ENCODE data around the gene STX8. TPM values are rescaled to one million over a fixed set of nuclear protein-coding genes. Genes with fewer than 3 reads are reported as not detected.

The STX8 gene
- total and polyA plus RNA-seq, 8 donors, result 51.9 to 63.4 (median 56.5) TPM

GRCh38 chr17:9538626-9539025 is 37.0 kb downstream of the STX8 start:
- ATAC-seq (no peak), DNase-seq (no peak)
- Histone ChIP-seq H3K27ac (no peak overlapping the region), H3K27me3 (no peaks in the 10 kb centered on the region), H3K4me3 (no peak overlapping the region), H3K9me3 (no peaks in the 10 kb centered on the region), H3K36me3 (peaks cover 0 to 10% of the 10 kb centered on the region in 2 donors), H3K4me1 (no peaks in the 10 kb centered on the region)
- intact Hi-C loops (cut with DNase I), result no loop called here
- TF ChIP-seq CTCF (IDR thresholded peaks at IDR 0.05), result no peak

- DNase-seq, result no peak
These were observed 38.3 kb downstream of the STX8 start for GRCh38 chr17:9537177-9537776.

GRCh38 chr17:9536061-9536460 is 39.6 kb downstream of the STX8 start:
- Histone ChIP-seq H3K4me3 (no peak overlapping the region), H3K36me3 (peaks cover 0 to 10% of the 10 kb centered on the region in 2 donors), H3K27me3 (no peaks in the 10 kb centered on the region), H3K27ac (no peak overlapping the region), H3K4me1 (no peaks in the 10 kb centered on the region), H3K9me3 (no peaks in the 10 kb centered on the region)
- ATAC-seq (no peak), DNase-seq (no peak)
- intact Hi-C loops (cut with DNase I), result no loop called here
- no peak for TF ChIP-seq CTCF (IDR thresholded peaks at IDR 0.05)

More at GRCh38 chr17:9537177-9537776, 38.3 kb downstream of the STX8 start:
- H3K4me3 ChIP-seq, result no peak overlapping the region
- no peaks in the 10 kb centered on the region for H3K27me3 ChIP-seq
- TF ChIP-seq CTCF (IDR thresholded peaks at IDR 0.05), result no peak
- H3K4me1 ChIP-seq, result no peaks in the 10 kb centered on the region
- no peak for ATAC-seq
- intact Hi-C loops (cut with DNase I), result no loop called here
- no peak overlapping the region for H3K27ac ChIP-seq
- no peaks in the 10 kb centered on the region for H3K9me3 ChIP-seq
- H3K36me3 ChIP-seq, result peaks cover 0 to 10% of the 10 kb centered on the region in 2 donors

GRCh38 chr17:9533441-9533840 is 42.2 kb downstream of the STX8 start:
- H3K36me3 ChIP-seq, result no peaks in the 10 kb centered on the region
- TF ChIP-seq CTCF (IDR thresholded peaks at IDR 0.05), result no peak
- intact Hi-C loops (cut with DNase I), result no loop called here
- no peak for ATAC-seq
- no peaks in the 10 kb centered on the region for H3K9me3 ChIP-seq
- H3K4me1 ChIP-seq, result no peaks in the 10 kb centered on the region
- DNase-seq, result no peak
- H3K4me3 ChIP-seq, result no peak overlapping the region
- no peaks in the 10 kb centered on the region for H3K27me3 ChIP-seq
- no peak overlapping the region for H3K27ac ChIP-seq

GRCh38 chr17:9532715-9533114 is 42.9 kb downstream of the STX8 start:
- intact Hi-C loops (cut with DNase I), result no loop called here
- H3K9me3 ChIP-seq, result no peaks in the 10 kb centered on the region
- no peak for ATAC-seq

More at GRCh38 chr17:9532715-9533114, 42.9 kb downstream of the STX8 start:
- no peaks in the 10 kb centered on the region for H3K27me3 ChIP-seq
- no peaks in the 10 kb centered on the region for H3K4me1 ChIP-seq
- H3K27ac ChIP-seq, result no peak overlapping the region
- DNase-seq, result no peak
- no peak for TF ChIP-seq CTCF (IDR thresholded peaks at IDR 0.05)
- no peaks in the 10 kb centered on the region for H3K36me3 ChIP-seq
- no peak overlapping the region for H3K4me3 ChIP-seq

Measured in left lung (tissue), 10 donors.